ENCODE results near the gene PHACTR1.

- TF ChIP-seq CTCF (IDR thresholded peaks at IDR 0.05) (no peak), POLR2A (IDR thresholded peaks at IDR 0.05) (no peak)
Observed at GRCh38 chr6:13098006-13098405, 381.4 kb downstream of the PHACTR1 start.

All from testis (tissue), 2 donors.